Endothelial cell of umbilical vein (primary cell): ENCODE results near the gene LRP1B. TPM values are rescaled to one million over a fixed set of nuclear protein-coding genes. Genes with fewer than 3 reads are reported as not detected.

Experiments
- BruUV-seq: library from RNA; stranded (reverse); fragments of 400-500 nt; replicated peaks from 2 replicates; lab custom pipeline; 2021; lab: Mats Ljungman, UMichigan
- CTCF ChIA-PET: fragments of 300-600, 350-600 bp; sonication (Branson Sonifier 250); formaldehyde crosslinking; loops from one replicate; lab custom pipeline; 2021; ENCODE audit warnings: antibody characterized with exemption, inconsistent platforms; lab: Charles Lee
- POLR2A ChIA-PET: fragments of 300-600, 350-600 bp; sonication (Branson Sonifier 250); formaldehyde crosslinking; loops from one replicate; lab custom pipeline; 2021; ENCODE audit warnings: antibody characterized with exemption, inconsistent platforms; lab: Charles Lee
- DNase-seq: peaks from one replicate; pipeline ENCODE4 v3.0.0-alpha.2; 2011; ENCODE audit warnings: low read depth, low spot score
- FAIRE-seq: peaks from 2 replicates; lab custom pipeline; 2011; peaks lifted over from hg19 to GRCh38; lab: Jason Lieb, UNC
- H2AFZ ChIP-seq: 2 replicates; pipeline ENCODE4 v1.6.0; 2012; ENCODE audit warnings: low read depth, low read length, control low read depth, inconsistent platforms
- H3K27ac ChIP-seq: 2 replicates; pipeline ENCODE4 v1.5.1; 2011; ENCODE audit warnings: low read depth, mild to moderate bottlenecking, control low read depth, low read length, moderate library complexity; ENCODE audit not compliant: insufficient read depth
- H3K27me3 ChIP-seq, 2 experiments: 2 replicates each; pipeline versions ENCODE4 v1.6.0 to v1.6.1; 2011; ENCODE audit warnings: low read length in 2 of 2, mixed read lengths in 1 of 2; ENCODE audit not compliant: control insufficient read depth in 2 of 2, insufficient read depth in 2 of 2
- H3K36me3 ChIP-seq, 2 experiments: 2 replicates in 1 of 2; 3 replicates in 1 of 2; pipeline ENCODE4 v1.5.1; 2011; ENCODE audit warnings: low read length in 2 of 2, mild to moderate bottlenecking in 1 of 2, moderate library complexity in 1 of 2; ENCODE audit not compliant: control insufficient read depth in 2 of 2, insufficient read depth in 2 of 2; ENCODE audit errors: extremely low read depth in 1 of 2
- H3K4me1 ChIP-seq: 3 replicates; pipeline ENCODE4 v1.5.1; 2011; ENCODE audit warnings: mild to moderate bottlenecking, low read length; ENCODE audit not compliant: control insufficient read depth, insufficient read depth; ENCODE audit errors: extremely low read depth
- H3K4me2 ChIP-seq: 2 replicates; pipeline ENCODE4 v1.6.1; 2011; ENCODE audit warnings: low read length, control low read depth, mixed read lengths; ENCODE audit not compliant: insufficient read depth
- H3K4me3 ChIP-seq, 3 experiments: fragments of 200-600 bp in 1 of 3; sonication (generic), shearing (Covaris generic) in 1 of 3; replicated peaks in 1 of 3; 2 replicates each; pipeline ENCODE4 v1.5.1; 2011 to 2016; ENCODE audit warnings: control low read depth in 3 of 3, low read length in 3 of 3, mild to moderate bottlenecking in 2 of 3, inconsistent platforms in 1 of 3, low read depth in 1 of 3, moderate library complexity in 1 of 3; ENCODE audit not compliant: insufficient read depth in 1 of 3
- H3K79me2 ChIP-seq: 2 replicates; pipeline ENCODE4 v1.6.0; 2012; ENCODE audit warnings: low read length, inconsistent platforms; ENCODE audit not compliant: control insufficient read depth, insufficient read depth
- H3K9ac ChIP-seq: replicated peaks from 2 replicates; pipeline ENCODE3; 2011; ENCODE audit warnings: low read length, control low read depth; ENCODE audit not compliant: insufficient read depth; ENCODE audit errors: extremely low read depth
- H3K9me1 ChIP-seq: replicated peaks from 3 replicates; pipeline ENCODE4 v1.6.0; 2011; ENCODE audit warnings: mild to moderate bottlenecking, low read length; ENCODE audit not compliant: control insufficient read depth, insufficient read depth; ENCODE audit errors: extremely low read depth
- H3K9me3 ChIP-seq: replicated peaks from 2 replicates; pipeline ENCODE4 v1.5.1; 2012; ENCODE audit warnings: low read length, inconsistent platforms; ENCODE audit not compliant: control insufficient read depth, insufficient read depth
- H4K20me1 ChIP-seq: replicated peaks from 2 replicates; pipeline ENCODE3; 2011; ENCODE audit warnings: mild to moderate bottlenecking, low read length; ENCODE audit not compliant: control insufficient read depth, insufficient read depth; ENCODE audit errors: extremely low read depth
- EZH2 ChIP-seq: IDR thresholded peaks from 2 replicates; pipeline ENCODE4 v1.6.1; 2012; ENCODE audit warnings: borderline replicate concordance, low read depth, mild to moderate bottlenecking, moderate library complexity, low read length, inconsistent platforms; ENCODE audit not compliant: severe bottlenecking
- FOS ChIP-seq: IDR thresholded peaks from 2 replicates; pipeline ENCODE4 v1.6.1; 2011; ENCODE audit warnings: mild to moderate bottlenecking, low read length, moderate library complexity, borderline replicate concordance; ENCODE audit not compliant: insufficient read depth
- GATA2 ChIP-seq: IDR thresholded peaks from 2 replicates; pipeline ENCODE4 v1.7.0; 2011; ENCODE audit warnings: low read depth, mild to moderate bottlenecking, moderate library complexity, mixed read lengths, low read length; ENCODE audit not compliant: insufficient read length, insufficient read depth
- MYC ChIP-seq: IDR thresholded peaks from one replicate; pipeline ENCODE4 v1.6.1; 2011; ENCODE audit warnings: mild to moderate bottlenecking, low read depth, low read length
- POLR2AphosphoS5 ChIP-seq: IDR thresholded peaks from 2 replicates; pipeline ENCODE4 v1.6.1; 2012; ENCODE audit warnings: low read depth, mild to moderate bottlenecking, control low read depth, low read length, moderate library complexity; ENCODE audit not compliant: insufficient read depth
- dilution Hi-C: fragments of 300-500 bp; cut with MboI; formaldehyde crosslinking; loops from one replicate; pipeline ENCODE4 v1.15.0; 2019; ENCODE audit warnings: low sequenced_read_pairs; ENCODE audit not compliant: extremely low pct_ligation_motif_present
- intact Hi-C: fragments of 100-400 bp; cut with micrococcal nuclease; formaldehyde crosslinking; loops from one replicate; pipeline ENCODE4 v1.10.0; 2022
- polyA plus RNA-seq, 4 experiments: library from polyadenylated mRNA; depleted of rRNA in 3 of 4; stranded (reverse) in 3 of 4; unstranded in 1 of 4; fragments of >200 nt; gene quantifications; 2 replicates each; pipeline versions ENCODE4 v1.2.1 to v1.2.3, GENCODE V29; 2011 to 2012; ENCODE audit warnings: missing spikeins in 1 of 4
- total RNA-seq: library from RNA; stranded (reverse); gene quantifications from 2 replicates; pipeline ENCODE4 v1.2.3, GENCODE V29; 2021
- TF ChIP-seq, protein P1 (sequence below): IDR thresholded peaks from 2 replicates; pipeline ENCODE4 v1.6.1; 2011; ENCODE audit not compliant: insufficient read depth, insufficient read length
- TF ChIP-seq, protein P2 (sequence below), 2 donors: IDR thresholded peaks; 1 replicate in 1 of 2; 2 replicates in 1 of 2; pipeline ENCODE4 v1.5.1; 2011; ENCODE audit warnings: low read length in 2 of 2, mild to moderate bottlenecking in 2 of 2, moderate library complexity in 2 of 2, control low read depth in 1 of 2, inconsistent platforms in 1 of 2, low read depth in 1 of 2; ENCODE audit not compliant: insufficient read depth in 1 of 2; ENCODE audit errors: extremely low read depth in 1 of 2

LRP1B gene
- total and polyA plus RNA-seq, 2 donors (not counting 3 experiments of a cell fraction or from before 2014, with no cell fraction given): 0.03 to 0.07 TPM

- ChIA-PET POLR2A (no interaction called here), CTCF (interaction anchor here (0.6 kb wide), 1 partner anchor 86 kb away, joined by 3 read pairs; no protein-coding TSS in a partner anchor)
- no peaks in the 10 kb centered on the region for H3K9me1 ChIP-seq
- no TSS peak for BruUV-seq
- no peak for TF ChIP-seq GATA2
- TF ChIP-seq EZH2: no peak
- no peak for TF ChIP-seq POLR2AphosphoS5
- no peak for TF ChIP-seq MYC
- TF ChIP-seq, protein P1, sequence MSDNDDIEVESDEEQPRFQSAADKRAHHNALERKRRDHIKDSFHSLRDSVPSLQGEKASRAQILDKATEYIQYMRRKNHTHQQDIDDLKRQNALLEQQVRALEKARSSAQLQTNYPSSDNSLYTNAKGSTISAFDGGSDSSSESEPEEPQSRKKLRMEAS: no peak
- no peak for TF ChIP-seq FOS
- TF ChIP-seq, protein P2, sequence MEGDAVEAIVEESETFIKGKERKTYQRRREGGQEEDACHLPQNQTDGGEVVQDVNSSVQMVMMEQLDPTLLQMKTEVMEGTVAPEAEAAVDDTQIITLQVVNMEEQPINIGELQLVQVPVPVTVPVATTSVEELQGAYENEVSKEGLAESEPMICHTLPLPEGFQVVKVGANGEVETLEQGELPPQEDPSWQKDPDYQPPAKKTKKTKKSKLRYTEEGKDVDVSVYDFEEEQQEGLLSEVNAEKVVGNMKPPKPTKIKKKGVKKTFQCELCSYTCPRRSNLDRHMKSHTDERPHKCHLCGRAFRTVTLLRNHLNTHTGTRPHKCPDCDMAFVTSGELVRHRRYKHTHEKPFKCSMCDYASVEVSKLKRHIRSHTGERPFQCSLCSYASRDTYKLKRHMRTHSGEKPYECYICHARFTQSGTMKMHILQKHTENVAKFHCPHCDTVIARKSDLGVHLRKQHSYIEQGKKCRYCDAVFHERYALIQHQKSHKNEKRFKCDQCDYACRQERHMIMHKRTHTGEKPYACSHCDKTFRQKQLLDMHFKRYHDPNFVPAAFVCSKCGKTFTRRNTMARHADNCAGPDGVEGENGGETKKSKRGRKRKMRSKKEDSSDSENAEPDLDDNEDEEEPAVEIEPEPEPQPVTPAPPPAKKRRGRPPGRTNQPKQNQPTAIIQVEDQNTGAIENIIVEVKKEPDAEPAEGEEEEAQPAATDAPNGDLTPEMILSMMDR (IDR thresholded peaks at IDR 0.05; ENCODE audit: extremely low read depth in 1 of 2, insufficient read depth in 1 of 2, low read depth in 1 of 2, low read length in 2 of 2): no peak
- no peaks in the 10 kb centered on the region for H3K9me3 ChIP-seq
- no peaks in the 10 kb centered on the region for H3K79me2 ChIP-seq
- H2AFZ ChIP-seq: no peak overlapping the region
- H3K4me3 ChIP-seq: no peak overlapping the region
- no peaks in the 10 kb centered on the region for H3K4me1 ChIP-seq
- H3K27ac ChIP-seq: no peak overlapping the region
- no peak overlapping the region for H3K9ac ChIP-seq
- H4K20me1 ChIP-seq: no peaks in the 10 kb centered on the region
- H3K36me3 ChIP-seq: no peaks in the 10 kb centered on the region
- dilution Hi-C loops: no loop called here
- no peak overlapping the region for H3K4me2 ChIP-seq
- H3K27me3 ChIP-seq: no peaks in the 10 kb centered on the region
- no peak for FAIRE-seq
- DNase-seq: no peak
- intact Hi-C loops: no loop called here
Measured at GRCh38 chr2:141317986-141318385, 812.8 kb downstream of the LRP1B start.
